Measurements from ENCODE around the gene SLC19A1.

SLC19A1 gene

DNA sequence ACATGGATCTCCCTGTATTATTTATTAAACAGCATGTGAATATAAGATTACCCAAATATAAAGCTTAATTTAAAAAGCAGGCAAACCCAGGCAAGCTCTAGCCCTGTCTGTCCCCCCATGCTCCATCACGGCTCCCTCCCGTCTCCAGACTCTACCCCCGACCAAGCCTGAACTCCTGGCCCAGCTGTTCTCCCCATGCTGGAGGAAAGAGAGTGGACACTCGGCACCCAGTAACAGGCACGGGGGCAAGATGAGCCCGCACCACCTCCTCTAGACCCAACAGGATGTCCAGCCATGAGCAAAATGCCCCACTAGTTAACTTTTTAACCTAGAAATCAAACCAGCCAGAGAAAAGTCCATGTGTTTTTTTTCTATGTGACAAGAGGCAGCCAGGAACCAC lies 19.3 kb downstream of the SLC19A1 start:
- TF ChIP-seq, protein P1, sequence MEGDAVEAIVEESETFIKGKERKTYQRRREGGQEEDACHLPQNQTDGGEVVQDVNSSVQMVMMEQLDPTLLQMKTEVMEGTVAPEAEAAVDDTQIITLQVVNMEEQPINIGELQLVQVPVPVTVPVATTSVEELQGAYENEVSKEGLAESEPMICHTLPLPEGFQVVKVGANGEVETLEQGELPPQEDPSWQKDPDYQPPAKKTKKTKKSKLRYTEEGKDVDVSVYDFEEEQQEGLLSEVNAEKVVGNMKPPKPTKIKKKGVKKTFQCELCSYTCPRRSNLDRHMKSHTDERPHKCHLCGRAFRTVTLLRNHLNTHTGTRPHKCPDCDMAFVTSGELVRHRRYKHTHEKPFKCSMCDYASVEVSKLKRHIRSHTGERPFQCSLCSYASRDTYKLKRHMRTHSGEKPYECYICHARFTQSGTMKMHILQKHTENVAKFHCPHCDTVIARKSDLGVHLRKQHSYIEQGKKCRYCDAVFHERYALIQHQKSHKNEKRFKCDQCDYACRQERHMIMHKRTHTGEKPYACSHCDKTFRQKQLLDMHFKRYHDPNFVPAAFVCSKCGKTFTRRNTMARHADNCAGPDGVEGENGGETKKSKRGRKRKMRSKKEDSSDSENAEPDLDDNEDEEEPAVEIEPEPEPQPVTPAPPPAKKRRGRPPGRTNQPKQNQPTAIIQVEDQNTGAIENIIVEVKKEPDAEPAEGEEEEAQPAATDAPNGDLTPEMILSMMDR (IDR thresholded peaks at IDR 0.05; ENCODE audit: control insufficient read depth, insufficient read depth, low read depth, low read length, missing control alignments), result no peak
- DNase-seq (ENCODE audit: low read depth), result no peak
- H3K4me3 ChIP-seq (ENCODE audit: control insufficient read depth, low read depth, low read length), result no peak overlapping the region

DNA sequence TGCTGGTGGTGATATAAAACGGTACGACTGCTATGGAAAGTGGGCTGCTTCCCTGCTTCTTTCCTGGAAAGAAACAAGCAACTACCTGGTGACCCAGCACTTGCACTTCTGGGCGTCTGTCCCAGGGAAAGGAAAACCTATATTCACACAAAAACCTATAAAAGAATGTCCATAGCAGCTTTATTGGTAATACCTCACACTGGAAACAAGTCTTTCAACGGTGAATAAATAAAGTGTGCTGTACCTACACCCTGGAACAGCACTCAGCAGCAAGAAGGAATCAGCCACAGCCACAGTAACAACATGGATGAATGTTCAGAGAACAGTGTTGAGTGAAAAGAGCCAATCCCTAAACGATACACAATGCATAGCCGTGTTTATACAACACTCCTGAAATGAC lies 19.9 kb downstream of the SLC19A1 start:
- DNase-seq (ENCODE audit: low read depth), result no peak
- TF ChIP-seq, protein P1 (IDR thresholded peaks at IDR 0.05; ENCODE audit: control insufficient read depth, insufficient read depth, low read depth, low read length, missing control alignments), result no peak
- no peak overlapping the region for H3K4me3 ChIP-seq (ENCODE audit: control insufficient read depth, low read depth, low read length)

DNA sequence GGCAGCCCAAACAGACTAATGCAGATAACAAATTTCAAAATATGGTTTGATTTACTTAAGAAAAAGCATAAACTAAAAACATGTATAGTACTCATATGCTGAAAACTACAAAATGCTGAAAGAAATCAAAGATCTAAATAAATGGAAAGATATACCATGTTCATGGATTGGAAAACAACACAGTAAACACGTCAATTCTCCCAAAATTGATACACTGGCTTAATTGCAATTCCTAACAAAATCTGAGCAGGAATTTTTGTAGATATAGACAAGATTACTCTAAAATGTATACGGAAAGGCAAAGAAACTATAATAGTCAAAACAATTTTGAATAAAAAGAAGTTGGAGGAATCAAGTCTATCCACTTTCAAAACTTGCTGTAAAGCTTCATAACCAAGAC lies 21.0 kb downstream of the SLC19A1 start:
- H3K4me3 ChIP-seq (ENCODE audit: control insufficient read depth, low read depth, low read length), result no peak overlapping the region
- DNase-seq (ENCODE audit: low read depth), result no peak
- TF ChIP-seq, protein P1 (IDR thresholded peaks at IDR 0.05; ENCODE audit: control insufficient read depth, insufficient read depth, low read depth, low read length, missing control alignments), result no peak

DNA sequence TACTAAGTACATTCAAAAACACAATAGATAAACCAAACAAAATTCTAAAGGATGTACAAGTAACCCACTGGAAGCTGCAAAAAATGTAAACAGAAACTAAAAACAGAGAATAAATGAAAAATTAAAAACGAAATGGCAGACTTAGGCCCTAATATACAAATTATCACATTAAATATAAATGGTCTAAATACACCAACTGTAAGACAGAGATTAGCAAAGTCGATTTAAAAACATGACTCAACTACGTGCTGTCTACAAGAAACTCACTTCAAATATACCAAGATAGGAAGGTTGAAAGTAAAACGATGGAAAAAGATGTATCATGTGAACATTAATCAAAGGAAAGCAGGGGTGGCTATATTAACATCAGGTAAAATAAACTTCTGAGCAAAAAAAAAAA lies 23.1 kb downstream of the SLC19A1 start:
- TF ChIP-seq, protein P1 (IDR thresholded peaks at IDR 0.05; ENCODE audit: control insufficient read depth, insufficient read depth, low read depth, low read length, missing control alignments), result no peak
- DNase-seq (ENCODE audit: low read depth), result no peak
- H3K4me3 ChIP-seq (ENCODE audit: control insufficient read depth, low read depth, low read length), result no peak overlapping the region

DNA sequence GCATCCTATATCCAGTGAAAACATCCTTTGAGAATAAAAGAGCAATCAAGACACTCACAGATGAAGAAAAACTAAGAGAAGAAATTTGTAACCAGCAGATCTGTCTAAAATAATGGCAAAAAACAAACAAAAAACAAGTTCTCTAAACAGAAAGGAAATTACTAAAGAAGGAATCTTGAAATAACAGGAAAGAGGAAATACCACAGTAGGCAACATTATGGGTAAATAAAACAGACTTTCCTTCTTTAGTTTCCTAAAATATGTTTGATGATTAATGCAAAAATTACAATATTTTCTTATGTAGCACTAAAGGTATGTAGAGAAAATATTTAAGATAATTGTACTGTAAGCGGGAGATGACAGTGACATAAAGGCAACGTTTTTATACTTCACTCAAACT lies 23.5 kb downstream of the SLC19A1 start:
- DNase-seq (ENCODE audit: low read depth), result no peak
- TF ChIP-seq, protein P1 (IDR thresholded peaks at IDR 0.05; ENCODE audit: control insufficient read depth, insufficient read depth, low read depth, low read length, missing control alignments), result no peak
- no peak overlapping the region for H3K4me3 ChIP-seq (ENCODE audit: control insufficient read depth, low read depth, low read length)

DNA sequence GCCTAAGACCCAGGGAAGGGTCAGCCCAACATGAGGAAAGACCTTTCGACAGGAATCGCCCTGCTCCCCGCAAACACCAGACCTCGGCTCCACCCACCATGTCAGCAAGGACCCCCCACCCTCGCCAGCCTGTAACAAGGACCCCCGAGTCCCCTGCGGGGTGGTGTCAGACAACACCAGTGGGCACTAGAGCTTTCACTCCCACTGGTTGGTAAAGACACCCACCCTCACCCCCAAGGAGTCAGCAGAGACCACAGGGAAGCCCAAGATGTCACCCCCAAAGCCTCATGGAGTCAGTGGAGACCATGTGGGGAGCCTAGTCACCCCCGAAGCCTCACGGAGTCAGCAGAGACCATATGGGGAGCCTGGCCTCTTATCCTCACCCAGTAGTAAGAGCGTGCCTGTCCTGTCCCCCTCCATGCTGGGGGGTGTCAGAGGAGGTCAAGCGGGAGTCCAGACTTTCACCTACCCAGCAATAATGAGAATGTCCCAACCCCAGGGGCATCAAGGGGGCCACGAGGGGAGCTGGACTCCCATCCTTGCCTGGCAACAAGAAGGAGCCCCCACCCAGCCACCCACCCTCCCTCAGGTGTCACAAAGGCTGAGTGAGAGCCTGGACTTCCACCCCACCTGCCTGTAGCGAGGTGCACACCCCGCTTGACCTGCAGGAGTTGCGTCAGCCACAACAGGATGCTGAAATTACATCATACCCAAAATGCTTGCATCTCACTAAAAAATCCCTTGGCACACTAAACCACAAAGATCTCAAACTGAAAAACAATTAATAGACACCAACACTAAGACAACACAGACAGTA lies 24.8 kb downstream of the SLC19A1 start:
- DNase-seq (ENCODE audit: low read depth), result no peak
- no peak overlapping the region for H3K4me3 ChIP-seq (ENCODE audit: control insufficient read depth, low read depth, low read length)

More for the DNA sequence above, 24.8 kb downstream of the SLC19A1 start:
- TF ChIP-seq, protein P1 (IDR thresholded peaks at IDR 0.05; ENCODE audit: control insufficient read depth, insufficient read depth, low read depth, low read length, missing control alignments), result no peak

All from AG09309 (cell line).